Nephron progenitor cell (in vitro differentiated cells): ENCODE results near the gene NUDT1.
A peak's percentile ranks its signal among the peaks of the same experiment; 100 is the strongest.

Experiments used
- DNase-seq: peaks from one replicate; pipeline ENCODE4 v3.0.0; 2021
- H3K27ac Mint-ChIP-seq: 2 replicates; pipeline ENCODE4 v1.8.0; 2021; ENCODE audit warnings: mild to moderate bottlenecking, moderate library complexity, mixed read lengths
- H3K27me3 Mint-ChIP-seq: 2 replicates; pipeline ENCODE4 v1.8.0; 2021; ENCODE audit warnings: mild to moderate bottlenecking, low read depth, mixed read lengths; ENCODE audit not compliant: poor library complexity
- H3K36me3 Mint-ChIP-seq: 2 replicates; pipeline ENCODE4 v1.8.0; 2021; ENCODE audit warnings: low read depth, mixed read lengths
- H3K4me1 Mint-ChIP-seq: 2 replicates; pipeline ENCODE4 v1.8.0; 2021; ENCODE audit warnings: mixed read lengths
- H3K4me3 Mint-ChIP-seq: 2 replicates; pipeline ENCODE4 v1.8.0; 2021; ENCODE audit warnings: mild to moderate bottlenecking, moderate library complexity, mixed read lengths
- H3K9me3 Mint-ChIP-seq: 2 replicates; pipeline ENCODE4 v1.8.0; 2021; ENCODE audit warnings: mild to moderate bottlenecking, moderate library complexity, mixed read lengths
- TF ChIP-seq, protein P1 (sequence below): fragments of 200-600 bp; sonication (generic); IDR thresholded peaks from 2 replicates; pipeline ENCODE4 v1.5.0; 2021; ENCODE audit warnings: antibody characterized with exemption

NUDT1 gene

DNA sequence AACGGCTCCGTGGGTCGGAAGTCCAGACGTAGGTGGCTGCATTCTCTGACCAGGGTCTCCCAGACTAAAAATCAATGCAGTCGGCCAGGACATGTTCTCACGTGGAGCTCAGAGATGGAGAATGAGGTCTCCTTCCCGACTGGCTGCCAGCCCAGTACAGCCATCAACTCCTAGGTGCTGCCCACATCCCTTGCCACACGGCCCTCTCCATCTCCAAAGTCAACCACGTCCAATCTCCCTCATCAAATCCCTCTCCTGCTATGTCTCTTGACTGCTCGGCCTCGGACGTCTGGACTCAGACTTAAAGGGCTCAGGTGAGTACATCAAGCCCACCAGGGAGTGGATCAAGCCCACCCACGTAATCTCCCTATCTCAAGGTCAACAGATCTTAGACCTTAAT is 16.2 kb upstream of the NUDT1 start:
- TF ChIP-seq, protein P1, sequence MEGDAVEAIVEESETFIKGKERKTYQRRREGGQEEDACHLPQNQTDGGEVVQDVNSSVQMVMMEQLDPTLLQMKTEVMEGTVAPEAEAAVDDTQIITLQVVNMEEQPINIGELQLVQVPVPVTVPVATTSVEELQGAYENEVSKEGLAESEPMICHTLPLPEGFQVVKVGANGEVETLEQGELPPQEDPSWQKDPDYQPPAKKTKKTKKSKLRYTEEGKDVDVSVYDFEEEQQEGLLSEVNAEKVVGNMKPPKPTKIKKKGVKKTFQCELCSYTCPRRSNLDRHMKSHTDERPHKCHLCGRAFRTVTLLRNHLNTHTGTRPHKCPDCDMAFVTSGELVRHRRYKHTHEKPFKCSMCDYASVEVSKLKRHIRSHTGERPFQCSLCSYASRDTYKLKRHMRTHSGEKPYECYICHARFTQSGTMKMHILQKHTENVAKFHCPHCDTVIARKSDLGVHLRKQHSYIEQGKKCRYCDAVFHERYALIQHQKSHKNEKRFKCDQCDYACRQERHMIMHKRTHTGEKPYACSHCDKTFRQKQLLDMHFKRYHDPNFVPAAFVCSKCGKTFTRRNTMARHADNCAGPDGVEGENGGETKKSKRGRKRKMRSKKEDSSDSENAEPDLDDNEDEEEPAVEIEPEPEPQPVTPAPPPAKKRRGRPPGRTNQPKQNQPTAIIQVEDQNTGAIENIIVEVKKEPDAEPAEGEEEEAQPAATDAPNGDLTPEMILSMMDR: no peak
- peaks cover 46% of the 10 kb centered on the region for H3K36me3 Mint-ChIP-seq

GRCh38 chr7:2227699-2228098 is 14.3 kb upstream of the NUDT1 start:
- no peaks in the 10 kb centered on the region for H3K9me3 Mint-ChIP-seq
- H3K27me3 Mint-ChIP-seq: no peaks in the 10 kb centered on the region
- H3K27ac Mint-ChIP-seq: no peak overlapping the region
- H3K4me3 Mint-ChIP-seq: no peak overlapping the region
- peaks cover 42% of the 10 kb centered on the region for H3K36me3 Mint-ChIP-seq
- DNase-seq: no peak
- peaks cover 18% of the 10 kb centered on the region for H3K4me1 Mint-ChIP-seq
- TF ChIP-seq, protein P1: no peak

More for the DNA sequence above, 16.2 kb upstream of the NUDT1 start:
- DNase-seq: no peak
- no peak overlapping the region for H3K27ac Mint-ChIP-seq
- H3K4me1 Mint-ChIP-seq: peaks cover 12% of the 10 kb centered on the region
- no peaks in the 10 kb centered on the region for H3K9me3 Mint-ChIP-seq
- no peaks in the 10 kb centered on the region for H3K27me3 Mint-ChIP-seq
- no peak overlapping the region for H3K4me3 Mint-ChIP-seq

DNA sequence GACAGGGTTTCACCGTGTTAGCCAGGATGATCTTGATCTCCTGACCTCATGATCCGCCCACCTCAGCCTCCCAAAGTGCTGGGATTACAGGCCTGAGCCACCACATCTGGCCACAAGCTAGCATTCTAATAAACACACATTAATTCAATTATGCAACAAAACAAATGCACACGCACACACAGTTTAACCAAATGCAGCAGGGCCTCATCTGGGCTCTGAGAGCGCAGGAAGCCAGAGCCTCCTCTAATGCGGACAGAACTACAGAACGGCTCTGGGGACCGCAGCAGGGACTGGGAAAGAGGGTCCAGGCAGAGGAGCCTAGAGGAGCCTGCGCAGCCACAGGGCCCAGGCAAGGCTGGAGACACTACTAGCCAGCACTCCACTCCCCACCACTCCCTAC is 13.1 kb upstream of the NUDT1 start:
- no peak for DNase-seq
- H3K27me3 Mint-ChIP-seq: no peaks in the 10 kb centered on the region
- TF ChIP-seq, protein P1: no peak
- H3K4me3 Mint-ChIP-seq: no peak overlapping the region
- no peaks in the 10 kb centered on the region for H3K9me3 Mint-ChIP-seq
- peaks cover 24% of the 10 kb centered on the region for H3K4me1 Mint-ChIP-seq
- peaks cover 42% of the 10 kb centered on the region for H3K36me3 Mint-ChIP-seq
- H3K27ac Mint-ChIP-seq: no peak overlapping the region

- Mint-ChIP-seq H3K4me1 (peaks cover 26% of the 10 kb centered on the region), H3K36me3 (peaks cover 40% of the 10 kb centered on the region), H3K27me3 (no peaks in the 10 kb centered on the region), H3K9me3 (no peaks in the 10 kb centered on the region), H3K27ac (peak overlapping the region; percentile 81), H3K4me3 (no peak overlapping the region)
- no peak for DNase-seq
- TF ChIP-seq, protein P1: no peak
Measured at GRCh38 chr7:2229467-2229866, 12.6 kb upstream of the NUDT1 start.

GRCh38 chr7:2230226-2230625 is 11.8 kb upstream of the NUDT1 start:
- peaks cover 32% of the 10 kb centered on the region for H3K4me1 Mint-ChIP-seq
- H3K36me3 Mint-ChIP-seq: peaks cover 48% of the 10 kb centered on the region
- no peaks in the 10 kb centered on the region for H3K27me3 Mint-ChIP-seq
- H3K9me3 Mint-ChIP-seq: no peaks in the 10 kb centered on the region
- DNase-seq: no peak
- peak overlapping the region; percentile 49 for H3K4me3 Mint-ChIP-seq
- no peak overlapping the region for H3K27ac Mint-ChIP-seq
- TF ChIP-seq, protein P1: no peak

DNA sequence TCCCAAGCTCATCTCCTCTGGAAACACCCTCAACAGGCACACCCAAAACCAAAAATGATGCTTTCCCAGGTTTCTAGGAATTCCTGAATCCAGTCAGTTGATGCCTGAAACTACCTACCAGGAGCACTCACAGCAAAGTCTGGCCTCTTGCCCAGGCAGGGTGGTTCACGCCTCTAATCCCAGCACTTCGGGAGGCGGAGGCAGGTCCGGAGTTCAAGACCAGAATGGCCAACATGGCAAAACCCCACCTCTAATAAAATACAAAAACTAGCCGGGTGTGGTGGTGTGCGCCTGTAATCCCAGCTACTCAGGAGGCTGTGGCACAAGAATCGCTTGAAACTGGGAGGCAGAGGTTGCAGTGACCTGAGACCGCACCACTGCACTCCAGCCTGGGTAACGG is 11.1 kb upstream of the NUDT1 start:
- H3K27me3 Mint-ChIP-seq: no peaks in the 10 kb centered on the region
- DNase-seq: no peak
- TF ChIP-seq, protein P1: no peak
- no peaks in the 10 kb centered on the region for H3K9me3 Mint-ChIP-seq
- H3K4me3 Mint-ChIP-seq: no peak overlapping the region
- H3K36me3 Mint-ChIP-seq: peaks cover 46% of the 10 kb centered on the region
- H3K27ac Mint-ChIP-seq: no peak overlapping the region
- peaks cover 32% of the 10 kb centered on the region for H3K4me1 Mint-ChIP-seq
